H1 (cell line): ENCODE data around the gene AKAP9. TPM values are rescaled to one million over a fixed set of nuclear protein-coding genes. Genes with fewer than 3 reads are reported as not detected.

Experiments
- ATF3 ChIP-seq: IDR thresholded peaks from 2 replicates; pipeline ENCODE4 v1.6.1; 2011; ENCODE audit warnings: low read depth, mild to moderate bottlenecking, low read length; ENCODE audit not compliant: insufficient read depth
- RBBP5 ChIP-seq: IDR thresholded peaks from 2 replicates; pipeline ENCODE4 v1.7.1; 2012; ENCODE audit warnings: low read depth, mild to moderate bottlenecking, inconsistent platforms, low read length, moderate library complexity, borderline replicate concordance
- RXRA ChIP-seq: IDR thresholded peaks from 2 replicates; pipeline ENCODE4 v1.6.1; 2011; ENCODE audit warnings: low read depth, mild to moderate bottlenecking, low read length, moderate library complexity; ENCODE audit not compliant: insufficient read depth
- polyA plus RNA-seq, 7 experiments: library from polyadenylated mRNA; depleted of rRNA in 3 of 7; stranded (reverse) in 5 of 7; unstranded in 2 of 7; fragments of >200 nt in 5 of 7; fragments of 200-250 nt in 2 of 7; gene quantifications; 1 replicate in 5 of 7; 2 replicates in 1 of 7; 4 replicates in 1 of 7; pipeline versions ENCODE4 v1.2.1 to v1.2.3, GENCODE V29; 2011 to 2013; ENCODE audit warnings: missing spikeins in 2 of 7, mixed read lengths in 2 of 7
- total RNA-seq: library from RNA; stranded (reverse); fragmentation: NEBNext Ultra II Directional; extraction: Animal tissue kit (Norgen Biotek cat#: 25700); gene quantifications from 2 replicates; pipeline ENCODE4 v1.2.1, GENCODE V29; 2021

The AKAP9 gene
- total and polyA plus RNA-seq, 2 of the 8 experiments (the other 6 are each of a cell fraction or from before 2014, with no cell fraction given), result 6.2 to 26.3 TPM

DNA sequence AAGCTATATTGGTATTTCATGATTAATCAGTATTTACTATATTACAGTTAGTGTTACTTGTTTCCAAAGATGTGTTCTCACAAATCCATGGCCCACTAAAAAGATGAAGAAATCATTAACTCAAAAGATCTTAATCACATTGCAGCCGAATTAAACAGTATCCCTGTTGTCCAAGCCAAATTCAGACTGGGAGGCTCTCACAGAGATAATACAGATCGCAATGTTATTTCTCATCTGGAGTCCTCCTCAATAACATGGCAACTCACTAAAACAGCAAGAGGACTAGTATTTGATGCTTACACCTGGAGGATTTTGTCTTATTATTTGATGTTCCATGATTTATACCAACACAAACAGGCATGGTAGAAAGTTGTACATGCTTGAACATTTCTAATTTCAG lies 170.2 kb downstream of the AKAP9 start (continued):
- TF ChIP-seq ATF3, result no peak
- TF ChIP-seq RXRA, result no peak
- TF ChIP-seq RBBP5, result no peak
